Activated naive CD8-positive, alpha-beta T cell (primary cell): ENCODE results near the gene ZNF552.
"Not testable (repeated sequence)": the region's sequence is repeated elsewhere in the genome, so short reads cannot be mapped to it uniquely, and the experiment has no call there.

ENCODE experiments used
- H3K27ac Mint-ChIP-seq: one replicate; pipeline ENCODE4 v1.8.0; 2021; ENCODE audit warnings: mixed read lengths
- H3K27me3 Mint-ChIP-seq: one replicate; pipeline ENCODE4 v1.8.0; 2021; ENCODE audit warnings: mixed read lengths
- H3K36me3 Mint-ChIP-seq: one replicate; pipeline ENCODE4 v1.8.0; 2021; ENCODE audit warnings: mixed read lengths
- H3K4me1 Mint-ChIP-seq: one replicate; pipeline ENCODE4 v1.8.0; 2021; ENCODE audit warnings: low read depth, mixed read lengths
- H3K4me3 Mint-ChIP-seq: one replicate; pipeline ENCODE4 v1.8.0; 2021; ENCODE audit warnings: mild to moderate bottlenecking, mixed read lengths
- H3K9me3 Mint-ChIP-seq: one replicate; pipeline ENCODE4 v1.8.0; 2021; ENCODE audit warnings: low read depth, mixed read lengths

Gene ZNF552

GRCh38 chr19:57814505-57815246 is at the start of gene ZNF552:
Gene ZNF552 (minus strand): TSS chr19:57814913. CDS start chr19:57814743, 170 bp downstream.
- peaks cover 55% of the 10 kb centered on the region for H3K4me1 Mint-ChIP-seq

DNA sequence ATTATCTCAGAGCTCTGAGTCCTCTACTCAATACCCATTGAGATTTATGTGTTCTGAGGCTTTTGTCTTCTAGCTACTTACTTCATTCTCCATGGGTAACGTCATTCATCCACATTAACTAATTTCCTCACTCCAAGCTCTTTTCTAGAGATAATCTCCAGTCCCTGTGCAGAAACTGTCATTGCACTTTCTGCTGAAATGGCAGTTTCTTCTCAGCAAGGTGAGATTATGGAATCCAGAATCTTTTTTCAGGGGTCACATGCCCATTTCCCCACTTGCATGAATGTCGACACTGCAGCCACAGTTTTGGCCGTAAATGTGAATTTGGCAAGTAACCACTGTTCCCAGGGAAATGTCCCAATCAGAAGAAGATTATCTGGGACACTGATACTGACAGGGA is 47.6 kb upstream of the ZNF552 start:
- not testable (repeated sequence) for H3K9me3 Mint-ChIP-seq, H3K27me3 Mint-ChIP-seq

More at GRCh38 chr19:57814505-57815246, at the start of gene ZNF552:
- Mint-ChIP-seq H3K27ac (peak within 1 kb of the TSS; percentile 92), H3K36me3 (no peaks in the 10 kb centered on the region), H3K9me3 (no peaks in the 10 kb centered on the region), H3K4me3 (peak within 1 kb of the TSS; percentile 94), H3K27me3 (no peaks in the 10 kb centered on the region)

GRCh38 chr19:57854117-57854516 is 39.4 kb upstream of the ZNF552 start:
- H3K4me1 Mint-ChIP-seq, result peaks cover 27% of the 10 kb centered on the region
- H3K9me3 Mint-ChIP-seq, H3K27ac Mint-ChIP-seq, H3K27me3 Mint-ChIP-seq, H3K4me3 Mint-ChIP-seq: not testable (repeated sequence)
- H3K36me3 Mint-ChIP-seq, result peaks cover 33% of the 10 kb centered on the region

More for the DNA sequence above, 47.6 kb upstream of the ZNF552 start:
- not testable (repeated sequence) for H3K4me3 Mint-ChIP-seq, H3K27ac Mint-ChIP-seq, H3K4me1 Mint-ChIP-seq
- peaks cover 56% of the 10 kb centered on the region for H3K36me3 Mint-ChIP-seq

GRCh38 chr19:57851812-57852603 is 37.3 kb upstream of the ZNF552 start:
- Mint-ChIP-seq H3K27ac (peak overlapping the region; percentile 61), H3K36me3 (peaks cover 25% of the 10 kb centered on the region), H3K4me1 (peaks cover 28% of the 10 kb centered on the region)
- H3K27me3 Mint-ChIP-seq, H3K9me3 Mint-ChIP-seq, H3K4me3 Mint-ChIP-seq: not testable (repeated sequence)

GRCh38 chr19:57850553-57851017 is 35.9 kb upstream of the ZNF552 start:
- Mint-ChIP-seq H3K27ac (peak overlapping the region; percentile 90), H3K27me3 (no peaks in the 10 kb centered on the region), H3K9me3 (no peaks in the 10 kb centered on the region), H3K36me3 (peaks cover 18% of the 10 kb centered on the region), H3K4me3 (peak overlapping the region; percentile 93), H3K4me1 (peaks cover 28% of the 10 kb centered on the region)

GRCh38 chr19:57849666-57850473 is 35.2 kb upstream of the ZNF552 start, which contains the start of gene ZNF587:
Gene ZNF587 (plus strand): TSS chr19:57849859. CDS start chr19:57850039, 180 bp downstream.
- H3K27me3 Mint-ChIP-seq, H3K9me3 Mint-ChIP-seq: not testable (repeated sequence)
- H3K4me1 Mint-ChIP-seq, result peaks cover 28% of the 10 kb centered on the region
- H3K27ac Mint-ChIP-seq, result peak within 1 kb of the TSS; percentile 90
- peaks cover 15% of the 10 kb centered on the region for H3K36me3 Mint-ChIP-seq
- H3K4me3 Mint-ChIP-seq, result peak within 1 kb of the TSS; percentile 93

GRCh38 chr19:57849162-57849665 is 34.5 kb upstream of the ZNF552 start:
- H3K27ac Mint-ChIP-seq, result peak overlapping the region; percentile 90
- H3K36me3 Mint-ChIP-seq, result peaks cover 15% of the 10 kb centered on the region
- H3K4me1 Mint-ChIP-seq, result peaks cover 28% of the 10 kb centered on the region
- H3K4me3 Mint-ChIP-seq, result peak overlapping the region; percentile 93
- not testable (repeated sequence) for H3K9me3 Mint-ChIP-seq, H3K27me3 Mint-ChIP-seq

DNA sequence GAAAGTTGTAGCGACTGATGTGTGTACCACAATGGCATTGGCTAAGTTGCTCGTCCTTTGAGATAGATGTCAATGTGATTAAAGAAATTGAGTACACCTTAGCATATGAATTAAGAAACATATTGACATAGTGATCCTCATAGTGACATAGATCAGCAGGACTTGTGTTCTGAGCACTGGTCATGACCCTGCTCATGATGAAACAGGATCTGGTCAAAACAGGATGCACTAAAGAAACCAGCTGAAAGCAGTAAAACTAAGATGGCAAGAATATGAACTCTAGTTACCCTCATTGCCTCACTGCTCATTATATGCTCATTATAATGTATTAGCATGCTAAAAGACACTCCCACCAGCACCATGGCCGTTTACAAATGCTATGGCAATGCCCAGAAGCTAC is 32.5 kb upstream of the ZNF552 start:
- not testable (repeated sequence) for H3K4me3 Mint-ChIP-seq, H3K27ac Mint-ChIP-seq, H3K27me3 Mint-ChIP-seq, H3K9me3 Mint-ChIP-seq
- H3K4me1 Mint-ChIP-seq, result peaks cover 26% of the 10 kb centered on the region
- peaks cover 12% of the 10 kb centered on the region for H3K36me3 Mint-ChIP-seq

DNA sequence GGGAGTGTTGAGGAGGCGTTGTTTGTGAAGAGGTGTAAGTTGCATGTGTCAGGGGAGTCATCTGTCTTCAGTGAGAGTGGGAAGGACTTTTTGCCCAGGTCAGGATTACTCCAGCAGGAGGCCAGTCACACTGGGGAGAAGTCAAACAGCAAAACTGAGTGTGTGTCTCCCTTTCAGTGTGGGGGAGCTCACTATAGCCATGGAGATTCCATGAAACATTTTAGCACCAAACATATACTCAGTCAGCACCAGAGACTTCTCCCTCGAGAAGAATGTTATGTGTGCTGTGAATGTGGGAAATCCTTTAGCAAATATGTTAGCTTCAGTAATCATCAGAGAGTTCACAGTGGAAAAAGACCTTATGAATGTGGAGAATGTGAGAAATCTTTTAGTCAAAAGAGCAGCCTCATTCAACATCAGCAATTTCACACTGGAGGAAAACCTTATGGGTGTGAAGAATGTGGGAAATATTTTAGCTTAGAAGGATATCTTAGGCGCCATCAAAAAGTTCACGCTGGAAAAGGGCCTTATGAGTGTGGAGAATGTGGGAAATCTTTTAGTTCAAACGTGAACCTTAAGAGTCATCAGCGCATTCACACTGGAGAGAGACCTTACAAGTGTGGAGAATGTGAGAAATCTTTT is 26.5 kb upstream of the ZNF552 start:
- no peak overlapping the region for H3K4me3 Mint-ChIP-seq
- H3K9me3 Mint-ChIP-seq, result no peaks in the 10 kb centered on the region
- peaks cover 10% of the 10 kb centered on the region for H3K36me3 Mint-ChIP-seq
- H3K4me1 Mint-ChIP-seq, result peaks cover 17% of the 10 kb centered on the region
- H3K27me3 Mint-ChIP-seq, result no peaks in the 10 kb centered on the region
- peak overlapping the region; percentile 22 for H3K27ac Mint-ChIP-seq

DNA sequence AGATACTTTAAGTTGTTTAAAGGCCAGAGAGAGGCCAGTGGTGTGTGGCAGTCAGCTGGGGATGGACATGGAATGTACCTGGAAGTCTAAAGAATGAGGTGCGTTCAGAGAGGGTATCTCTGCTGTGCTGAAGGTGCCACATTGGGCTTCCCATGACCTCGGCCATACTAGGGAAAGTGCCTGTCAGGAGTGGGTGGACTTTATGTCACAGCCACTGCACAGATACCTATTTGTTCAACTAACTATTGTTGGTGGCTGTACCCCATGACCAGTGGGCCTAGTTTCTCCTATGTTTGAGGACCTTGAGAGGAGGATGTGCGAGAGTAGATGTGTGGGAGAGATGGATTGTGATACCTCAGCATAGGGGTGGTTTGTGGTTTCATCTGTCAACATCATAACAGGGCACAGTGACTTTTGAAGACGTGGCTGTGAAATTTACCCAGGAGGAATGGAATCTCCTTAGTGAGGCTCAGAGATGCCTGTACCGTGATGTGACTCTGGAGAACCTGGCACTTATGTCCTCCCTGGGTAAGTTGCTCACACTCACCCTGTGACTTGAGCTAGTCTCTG is 24.0 kb upstream of the ZNF552 start:
- Mint-ChIP-seq H3K36me3 (peaks cover 10% of the 10 kb centered on the region), H3K4me1 (peaks cover 17% of the 10 kb centered on the region), H3K27ac (peak overlapping the region; percentile 46)
- not testable (repeated sequence) for H3K4me3 Mint-ChIP-seq, H3K9me3 Mint-ChIP-seq, H3K27me3 Mint-ChIP-seq

DNA sequence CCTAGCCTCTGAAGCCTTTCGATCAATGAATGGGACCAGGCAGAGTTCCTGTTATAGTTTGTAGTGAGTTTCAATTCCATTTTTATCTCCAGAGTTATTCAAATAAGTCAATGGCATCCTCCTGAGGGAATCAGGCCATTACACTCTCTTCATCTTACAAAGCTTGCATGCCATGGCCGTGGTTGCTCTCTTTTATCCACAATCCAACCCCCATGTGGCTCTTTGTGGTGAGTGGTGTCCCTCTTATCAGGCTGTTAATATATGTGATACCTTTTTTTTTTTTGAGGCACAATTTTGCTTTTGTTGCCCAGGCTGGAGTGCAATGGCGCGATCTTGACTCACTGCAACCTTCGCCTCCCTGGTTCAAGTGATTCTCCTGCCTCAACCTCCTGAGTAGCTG is 22.3 kb upstream of the ZNF552 start:
- H3K27ac Mint-ChIP-seq, H3K9me3 Mint-ChIP-seq, H3K36me3 Mint-ChIP-seq, H3K27me3 Mint-ChIP-seq, H3K4me3 Mint-ChIP-seq: not testable (repeated sequence)
- peaks cover 19% of the 10 kb centered on the region for H3K4me1 Mint-ChIP-seq

DNA sequence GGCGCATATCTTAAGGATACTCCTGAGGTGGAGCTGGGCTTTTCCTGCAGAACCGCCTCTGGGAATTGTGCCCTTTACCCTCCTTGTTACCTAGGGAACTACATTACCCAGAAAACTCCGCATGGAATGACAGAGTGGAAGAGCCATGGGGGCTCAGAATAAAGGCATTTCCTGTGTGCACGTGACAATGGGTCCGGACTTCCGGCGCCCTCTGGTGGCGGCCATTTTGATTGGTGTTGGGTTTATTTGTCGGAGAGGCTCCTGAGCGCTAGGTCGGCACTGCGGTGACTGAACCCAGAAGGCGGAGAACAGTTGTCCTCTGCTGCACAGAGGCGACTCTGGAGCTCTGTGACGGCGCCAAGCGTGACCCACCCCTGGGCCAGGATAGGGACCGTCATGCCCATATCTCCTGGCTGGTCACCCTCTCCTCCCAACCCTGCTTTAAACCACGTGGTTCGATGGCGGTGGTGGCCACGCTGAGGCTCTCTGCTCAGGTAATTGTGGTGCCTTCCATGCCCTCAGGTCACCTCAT is 15.4 kb upstream of the ZNF552 start, which contains the start of gene ZNF587B:
Gene ZNF587B, plus strand, starts transcription at position 229 of the 532 bp plus-strand sequence. Its CDS starts 230 bp downstream, at position 459.
- peaks cover 2% of the 10 kb centered on the region for H3K36me3 Mint-ChIP-seq
- no peak within 1 kb of the TSS for H3K4me3 Mint-ChIP-seq
- H3K27me3 Mint-ChIP-seq, result no peaks in the 10 kb centered on the region
- no peak within 1 kb of the TSS for H3K27ac Mint-ChIP-seq
- peaks cover 25% of the 10 kb centered on the region for H3K4me1 Mint-ChIP-seq
- no peaks in the 10 kb centered on the region for H3K9me3 Mint-ChIP-seq

- Mint-ChIP-seq H3K27ac (no peak overlapping the region), H3K4me1 (peaks cover 29% of the 10 kb centered on the region), H3K36me3 (peaks cover 5% of the 10 kb centered on the region)
These were observed 14.6 kb upstream of the ZNF552 start for GRCh38 chr19:57829316-57829715.

More at GRCh38 chr19:57829316-57829715, 14.6 kb upstream of the ZNF552 start:
- no peaks in the 10 kb centered on the region for H3K9me3 Mint-ChIP-seq
- no peaks in the 10 kb centered on the region for H3K27me3 Mint-ChIP-seq
- no peak overlapping the region for H3K4me3 Mint-ChIP-seq
